Measurements from ENCODE around the gene IL4R. TPM values are rescaled to one million over a fixed set of nuclear protein-coding genes. Genes with fewer than 3 reads are reported as not detected.

IL4R gene
- total RNA-seq, 1 donor from 2014 or later: 45.7 TPM

DNA sequence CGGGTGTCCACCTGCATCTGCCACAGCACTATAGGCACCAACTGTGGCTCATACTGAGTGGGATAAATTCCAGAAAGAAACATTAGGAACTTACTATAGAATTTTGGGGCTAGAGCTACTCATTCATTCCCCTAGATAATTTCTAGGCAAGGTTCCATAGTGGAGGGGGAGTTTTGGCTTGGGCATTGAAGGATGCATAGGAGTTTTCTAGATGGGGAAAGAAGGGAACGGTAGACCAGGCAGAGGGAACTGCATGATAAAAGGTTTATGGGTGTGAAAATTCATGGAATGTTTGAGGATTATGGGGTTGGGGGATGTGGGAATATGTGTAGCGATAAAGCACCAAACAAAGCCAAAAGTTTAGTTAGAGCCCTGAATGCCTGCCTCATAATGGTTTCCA is 35.5 kb downstream of the IL4R start:
- no peak overlapping the region for H3K27ac Mint-ChIP-seq (ENCODE audit: unreplicated experiment)
- H3K36me3 Mint-ChIP-seq (ENCODE audit: low read depth, unreplicated experiment): peaks cover 54% of the 10 kb centered on the region
- no peaks in the 10 kb centered on the region for H3K9me3 Mint-ChIP-seq (ENCODE audit: unreplicated experiment)
- peaks cover 11% of the 10 kb centered on the region for H3K27me3 Mint-ChIP-seq (ENCODE audit: unreplicated experiment)
- TF ChIP-seq, protein P1, sequence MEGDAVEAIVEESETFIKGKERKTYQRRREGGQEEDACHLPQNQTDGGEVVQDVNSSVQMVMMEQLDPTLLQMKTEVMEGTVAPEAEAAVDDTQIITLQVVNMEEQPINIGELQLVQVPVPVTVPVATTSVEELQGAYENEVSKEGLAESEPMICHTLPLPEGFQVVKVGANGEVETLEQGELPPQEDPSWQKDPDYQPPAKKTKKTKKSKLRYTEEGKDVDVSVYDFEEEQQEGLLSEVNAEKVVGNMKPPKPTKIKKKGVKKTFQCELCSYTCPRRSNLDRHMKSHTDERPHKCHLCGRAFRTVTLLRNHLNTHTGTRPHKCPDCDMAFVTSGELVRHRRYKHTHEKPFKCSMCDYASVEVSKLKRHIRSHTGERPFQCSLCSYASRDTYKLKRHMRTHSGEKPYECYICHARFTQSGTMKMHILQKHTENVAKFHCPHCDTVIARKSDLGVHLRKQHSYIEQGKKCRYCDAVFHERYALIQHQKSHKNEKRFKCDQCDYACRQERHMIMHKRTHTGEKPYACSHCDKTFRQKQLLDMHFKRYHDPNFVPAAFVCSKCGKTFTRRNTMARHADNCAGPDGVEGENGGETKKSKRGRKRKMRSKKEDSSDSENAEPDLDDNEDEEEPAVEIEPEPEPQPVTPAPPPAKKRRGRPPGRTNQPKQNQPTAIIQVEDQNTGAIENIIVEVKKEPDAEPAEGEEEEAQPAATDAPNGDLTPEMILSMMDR (IDR thresholded peaks at IDR 0.05; ENCODE audit: unreplicated experiment): no peak
- no peaks in the 10 kb centered on the region for H3K4me1 Mint-ChIP-seq (ENCODE audit: unreplicated experiment)
- no peak overlapping the region for H3K4me3 Mint-ChIP-seq (ENCODE audit: unreplicated experiment)
- no peak for DNase-seq (ENCODE audit: low spot score)

DNA sequence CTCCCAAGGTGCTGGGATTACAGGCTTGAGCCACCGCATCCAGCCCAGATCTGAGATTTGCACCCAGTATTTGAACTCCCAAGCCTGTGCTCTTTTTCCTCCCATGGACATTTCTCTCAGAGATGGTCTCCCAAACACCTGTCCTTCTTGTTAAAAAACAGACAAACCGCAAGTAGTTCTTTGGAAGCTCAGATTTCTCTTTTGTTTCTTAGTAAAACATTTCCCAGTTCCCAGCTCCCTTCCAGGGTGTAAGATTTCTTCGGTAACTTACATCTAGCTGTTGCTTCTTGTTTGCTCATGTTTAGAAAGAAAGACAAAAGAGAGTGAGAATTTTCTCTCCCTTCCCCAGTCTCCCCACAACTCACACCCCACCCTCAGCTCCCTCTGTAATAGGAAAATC is 36.2 kb downstream of the IL4R start:
- Mint-ChIP-seq H3K27me3 (ENCODE audit: unreplicated experiment) (peaks cover 11% of the 10 kb centered on the region), H3K4me1 (ENCODE audit: unreplicated experiment) (no peaks in the 10 kb centered on the region), H3K9me3 (ENCODE audit: unreplicated experiment) (no peaks in the 10 kb centered on the region), H3K4me3 (ENCODE audit: unreplicated experiment) (no peak overlapping the region), H3K27ac (ENCODE audit: unreplicated experiment) (no peak overlapping the region), H3K36me3 (ENCODE audit: low read depth, unreplicated experiment) (peaks cover 57% of the 10 kb centered on the region)
- TF ChIP-seq, protein P1 (IDR thresholded peaks at IDR 0.05; ENCODE audit: unreplicated experiment): no peak
- DNase-seq (ENCODE audit: low spot score): no peak

DNA sequence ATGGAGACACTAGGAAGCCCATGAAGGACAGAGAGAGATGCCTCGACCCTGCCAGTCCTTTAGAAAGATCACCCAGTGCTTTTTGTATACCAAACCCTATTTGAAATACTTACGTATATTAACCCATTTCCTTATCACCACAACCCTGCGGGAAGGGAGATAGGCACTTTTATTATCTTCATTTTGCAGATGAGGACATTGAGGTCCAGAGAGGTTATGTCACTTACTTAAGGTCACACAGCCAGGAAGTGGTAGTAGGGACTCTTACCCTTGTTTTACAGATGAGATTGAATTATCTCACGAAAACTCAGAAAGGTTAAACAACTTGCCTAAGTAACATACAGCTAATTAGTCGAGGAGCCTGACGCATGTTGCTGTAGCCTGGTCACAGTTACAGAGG is 38.2 kb downstream of the IL4R start:
- Mint-ChIP-seq H3K36me3 (ENCODE audit: low read depth, unreplicated experiment) (peaks cover 61% of the 10 kb centered on the region), H3K27ac (ENCODE audit: unreplicated experiment) (no peak overlapping the region), H3K4me3 (ENCODE audit: unreplicated experiment) (no peak overlapping the region), H3K4me1 (ENCODE audit: unreplicated experiment) (no peaks in the 10 kb centered on the region), H3K9me3 (ENCODE audit: unreplicated experiment) (no peaks in the 10 kb centered on the region), H3K27me3 (ENCODE audit: unreplicated experiment) (peaks cover 6% of the 10 kb centered on the region)
- TF ChIP-seq, protein P1 (IDR thresholded peaks at IDR 0.05; ENCODE audit: unreplicated experiment): no peak
- no peak for DNase-seq (ENCODE audit: low spot score)

DNA sequence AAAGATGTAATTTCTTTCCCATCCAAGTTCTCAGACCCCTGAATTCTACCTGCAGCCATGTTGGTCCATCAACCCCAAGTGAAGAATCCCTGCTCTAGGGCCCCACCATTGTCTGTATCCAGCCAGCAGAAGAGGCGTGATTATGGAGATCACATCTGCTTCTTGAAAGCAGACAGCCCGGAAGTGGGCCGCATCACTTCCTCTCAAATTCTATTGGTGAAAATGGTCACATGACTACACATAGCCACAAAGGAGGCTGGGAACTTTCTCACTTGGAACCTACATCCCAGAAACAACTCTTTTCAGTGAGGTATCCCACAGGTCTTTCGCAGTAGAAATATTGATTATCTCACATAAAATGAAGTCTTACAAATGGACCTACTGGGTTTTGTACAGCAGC is 40.1 kb downstream of the IL4R start:
- DNase-seq (ENCODE audit: low spot score): no peak
- H3K27ac Mint-ChIP-seq (ENCODE audit: unreplicated experiment): no peak overlapping the region
- H3K36me3 Mint-ChIP-seq (ENCODE audit: low read depth, unreplicated experiment): peaks cover 55% of the 10 kb centered on the region
- H3K27me3 Mint-ChIP-seq (ENCODE audit: unreplicated experiment): peaks cover 5% of the 10 kb centered on the region
- TF ChIP-seq, protein P1 (IDR thresholded peaks at IDR 0.05; ENCODE audit: unreplicated experiment): no peak
- H3K4me3 Mint-ChIP-seq (ENCODE audit: unreplicated experiment): peak overlapping the region; percentile 22
- no peaks in the 10 kb centered on the region for H3K9me3 Mint-ChIP-seq (ENCODE audit: unreplicated experiment)
- H3K4me1 Mint-ChIP-seq (ENCODE audit: unreplicated experiment): no peaks in the 10 kb centered on the region

DNA sequence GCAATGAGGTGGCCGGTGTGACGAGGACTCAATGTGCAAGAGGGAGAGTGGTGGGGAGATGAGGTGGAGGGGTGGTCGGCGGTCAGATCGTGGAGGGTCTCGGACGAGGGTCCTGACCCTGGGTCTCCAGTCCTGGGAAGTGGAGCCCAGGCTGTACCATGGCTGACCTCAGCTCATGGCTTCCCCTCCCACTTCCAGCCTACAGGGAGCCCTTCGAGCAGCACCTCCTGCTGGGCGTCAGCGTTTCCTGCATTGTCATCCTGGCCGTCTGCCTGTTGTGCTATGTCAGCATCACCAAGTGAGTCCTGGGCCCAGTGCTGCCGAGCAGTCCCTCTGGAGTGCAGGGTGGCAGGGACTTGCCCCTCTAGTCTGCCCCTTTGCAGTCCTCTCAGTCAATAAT is 41.8 kb downstream of the IL4R start:
- Mint-ChIP-seq H3K27ac (ENCODE audit: unreplicated experiment) (peak overlapping the region; percentile 67), H3K27me3 (ENCODE audit: unreplicated experiment) (peaks cover 4% of the 10 kb centered on the region), H3K4me3 (ENCODE audit: unreplicated experiment) (no peak overlapping the region), H3K9me3 (ENCODE audit: unreplicated experiment) (no peaks in the 10 kb centered on the region), H3K36me3 (ENCODE audit: low read depth, unreplicated experiment) (peaks cover 48% of the 10 kb centered on the region), H3K4me1 (ENCODE audit: unreplicated experiment) (no peaks in the 10 kb centered on the region)
- peak; percentile 52 for DNase-seq (ENCODE audit: low spot score)
- TF ChIP-seq, protein P1 (IDR thresholded peaks at IDR 0.05; ENCODE audit: unreplicated experiment): peak; percentile 25
